ENCODE data around the gene CLEC12A. TPM values are rescaled to one million over a fixed set of nuclear protein-coding genes. Genes with fewer than 3 reads are reported as not detected.
"Not testable (repeated sequence)": the region's sequence is repeated elsewhere in the genome, so short reads cannot be mapped to it uniquely, and the experiment has no call there.

The CLEC12A gene
- total RNA-seq, 6 experiments from 2014 or later = not detected

DNA sequence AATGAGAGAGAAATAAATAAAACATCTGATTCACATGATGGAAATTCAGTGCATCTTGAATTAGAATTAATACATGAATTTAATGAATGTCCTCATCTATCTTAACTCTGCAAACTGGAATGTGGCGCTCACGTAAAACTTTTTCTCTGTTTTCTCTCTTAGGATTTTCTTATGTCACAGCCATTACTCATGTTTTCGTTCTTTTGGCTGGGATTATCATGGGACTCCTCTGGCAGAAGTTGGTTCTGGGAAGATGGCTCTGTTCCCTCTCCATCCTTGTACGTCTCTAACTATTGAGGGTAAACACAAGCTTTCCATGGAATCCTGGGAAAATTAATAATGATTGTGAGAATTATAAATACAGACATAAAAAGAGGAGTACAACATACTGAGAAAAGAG, 44.2 kb downstream of the CLEC12A start:
- peaks cover 52% of the 10 kb centered on the region for H3K4me1 Mint-ChIP-seq (ENCODE audit: low read depth)
- TF ChIP-seq CTCF (IDR thresholded peaks at IDR 0.05) = no peak
- H3K27me3 Mint-ChIP-seq (ENCODE audit: insufficient read depth) = no peaks in the 10 kb centered on the region
- DNase-seq = no peak
- no peak overlapping the region for H3K4me3 Mint-ChIP-seq
- no peaks in the 10 kb centered on the region for H3K36me3 Mint-ChIP-seq (ENCODE audit: low read depth)
- no peak overlapping the region for H3K27ac Mint-ChIP-seq
- H3K9me3 Mint-ChIP-seq = no peaks in the 10 kb centered on the region

DNA sequence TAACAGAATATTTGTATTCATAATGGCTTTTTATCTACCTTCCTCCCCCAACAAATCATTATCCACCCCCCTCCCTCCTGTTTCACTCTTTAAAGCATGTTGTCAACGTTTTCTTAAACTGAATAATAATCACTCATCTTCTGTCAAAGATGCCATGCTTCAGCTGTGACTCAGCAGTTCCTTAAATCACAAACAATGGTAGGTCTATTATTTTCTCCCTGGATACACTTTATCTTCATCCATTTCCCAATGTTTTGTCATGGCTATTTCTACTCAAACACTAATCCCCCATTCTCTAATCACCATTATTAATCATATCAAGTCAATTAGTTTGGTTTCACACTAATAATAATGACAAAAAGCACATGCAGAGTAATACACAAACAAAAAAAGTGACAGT, 45.7 kb downstream of the CLEC12A start:
- Mint-ChIP-seq H3K27me3 (ENCODE audit: insufficient read depth) (no peaks in the 10 kb centered on the region), H3K4me1 (ENCODE audit: low read depth) (peaks cover 41% of the 10 kb centered on the region), H3K36me3 (ENCODE audit: low read depth) (no peaks in the 10 kb centered on the region), H3K27ac (peak overlapping the region; percentile 67), H3K4me3 (no peak overlapping the region), H3K9me3 (no peaks in the 10 kb centered on the region)
- DNase-seq = peak; percentile 15
- no peak for TF ChIP-seq CTCF (IDR thresholded peaks at IDR 0.05)

GRCh38 chr12:10018386-10018785, 47.2 kb downstream of the CLEC12A start:
- no peak for TF ChIP-seq CTCF (IDR thresholded peaks at IDR 0.05)
- H3K36me3 Mint-ChIP-seq (ENCODE audit: low read depth) = no peaks in the 10 kb centered on the region
- H3K27ac Mint-ChIP-seq = no peak overlapping the region
- DNase-seq = no peak
- no peak overlapping the region for H3K4me3 Mint-ChIP-seq
- H3K9me3 Mint-ChIP-seq = no peaks in the 10 kb centered on the region
- peaks cover 31% of the 10 kb centered on the region for H3K4me1 Mint-ChIP-seq (ENCODE audit: low read depth)
- H3K27me3 Mint-ChIP-seq (ENCODE audit: insufficient read depth) = no peaks in the 10 kb centered on the region

GRCh38 chr12:10021342-10021741, 50.1 kb downstream of the CLEC12A start:
- no peak for DNase-seq
- Mint-ChIP-seq H3K4me3 (no peak overlapping the region), H3K36me3 (ENCODE audit: low read depth) (no peaks in the 10 kb centered on the region), H3K27ac (no peak overlapping the region), H3K4me1 (ENCODE audit: low read depth) (peaks cover 14% of the 10 kb centered on the region), H3K27me3 (ENCODE audit: insufficient read depth) (no peaks in the 10 kb centered on the region), H3K9me3 (no peaks in the 10 kb centered on the region)
- no peak for TF ChIP-seq CTCF (IDR thresholded peaks at IDR 0.05)

- no peak for DNase-seq
- no peaks in the 10 kb centered on the region for H3K36me3 Mint-ChIP-seq (ENCODE audit: low read depth)
- no peak overlapping the region for H3K4me3 Mint-ChIP-seq
- TF ChIP-seq CTCF (IDR thresholded peaks at IDR 0.05) = no peak
- H3K27me3 Mint-ChIP-seq (ENCODE audit: insufficient read depth) = no peaks in the 10 kb centered on the region
- no peak overlapping the region for H3K27ac Mint-ChIP-seq
- peaks cover 30% of the 10 kb centered on the region for H3K4me1 Mint-ChIP-seq (ENCODE audit: low read depth)
- H3K9me3 Mint-ChIP-seq = no peaks in the 10 kb centered on the region
These were observed 54.0 kb downstream of the CLEC12A start for GRCh38 chr12:10025236-10025635.

DNA sequence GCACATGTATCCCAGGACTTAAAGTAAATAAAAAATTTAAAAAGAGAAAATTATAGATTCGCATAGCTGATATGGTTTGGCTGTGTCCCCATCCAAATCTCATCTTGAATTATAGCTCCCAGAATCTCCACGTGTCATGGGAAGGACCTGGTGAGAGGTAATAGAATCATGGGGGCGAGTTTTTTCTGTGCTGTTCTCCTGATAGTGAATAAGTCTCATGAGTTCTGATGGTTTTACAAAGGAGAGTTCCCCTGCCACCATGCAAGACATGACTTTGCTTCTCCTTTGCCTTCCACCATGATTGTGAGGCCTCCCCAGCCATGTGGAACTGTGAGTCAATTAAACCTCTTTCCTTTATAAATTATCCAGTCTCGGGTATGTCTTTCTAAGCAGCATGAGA, 55.5 kb downstream of the CLEC12A start:
- not testable (repeated sequence) for H3K27me3 Mint-ChIP-seq (ENCODE audit: insufficient read depth); H3K36me3 Mint-ChIP-seq (ENCODE audit: low read depth); DNase-seq; H3K4me3 Mint-ChIP-seq; H3K9me3 Mint-ChIP-seq
- H3K27ac Mint-ChIP-seq = peak overlapping the region; percentile 84
- H3K4me1 Mint-ChIP-seq (ENCODE audit: low read depth) = peaks cover 44% of the 10 kb centered on the region

Data from HFFc6 (cell line).